ENCODE data around the gene TEF.
A peak's percentile ranks its signal among the peaks of the same experiment; 100 is the strongest.
"Not testable (repeated sequence)": the region's sequence is repeated elsewhere in the genome, so short reads cannot be mapped to it uniquely, and the experiment has no call there.

TEF gene

GRCh38 chr22:41406410-41406809 is 24.7 kb downstream of the TEF start:
- Mint-ChIP-seq H3K4me1 (peaks cover 27% of the 10 kb centered on the region), H3K4me3 (no peak overlapping the region), H3K36me3 (no peaks in the 10 kb centered on the region), H3K27me3 (no peaks in the 10 kb centered on the region), H3K9me3 (no peaks in the 10 kb centered on the region), H3K27ac (no peak overlapping the region)
- no peak for DNase-seq (ENCODE audit: low spot score in 2 of 2)
- ATAC-seq (ENCODE audit: low read depth), result no peak

DNA sequence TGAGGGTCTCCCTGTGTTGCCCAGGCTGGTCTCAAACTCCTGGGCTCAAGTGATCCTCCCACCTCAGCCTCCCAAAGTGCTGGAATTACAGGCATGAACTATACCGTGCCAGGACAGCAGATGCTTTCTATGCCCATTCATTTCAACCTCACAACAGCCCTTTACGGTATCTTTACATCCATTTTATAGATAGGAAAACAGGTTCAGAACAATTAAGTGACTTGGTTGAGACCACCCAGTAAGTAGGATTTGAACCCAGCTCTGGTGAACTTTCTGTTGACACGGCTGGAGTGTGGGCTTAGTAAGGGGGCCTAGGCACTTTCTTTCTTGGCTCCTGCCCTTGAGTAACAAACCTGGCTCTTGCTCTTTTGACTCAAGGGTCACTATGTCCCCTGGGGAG is 25.7 kb downstream of the TEF start:
- Mint-ChIP-seq H3K9me3 (no peaks in the 10 kb centered on the region), H3K4me3 (peak overlapping the region; percentile 8), H3K4me1 (peaks cover 35% of the 10 kb centered on the region), H3K36me3 (no peaks in the 10 kb centered on the region), H3K27ac (peak overlapping the region; percentile 50), H3K27me3 (no peaks in the 10 kb centered on the region)
- DNase-seq (ENCODE audit: low spot score in 2 of 2) (no peak), ATAC-seq (ENCODE audit: low read depth) (no peak)

- Mint-ChIP-seq H3K36me3 (no peaks in the 10 kb centered on the region), H3K27ac (peak overlapping the region; percentile 50)
Measured at GRCh38 chr22:41408665-41409064, 26.9 kb downstream of the TEF start.

GRCh38 chr22:41410311-41410751 is 28.6 kb downstream of the TEF start:
- DNase-seq (ENCODE audit: low spot score in 2 of 2) (no peak), ATAC-seq (ENCODE audit: low read depth) (no peak)
- no peaks in the 10 kb centered on the region for H3K36me3 Mint-ChIP-seq
- H3K27ac Mint-ChIP-seq, result peak overlapping the region; percentile 45
- no peaks in the 10 kb centered on the region for H3K27me3 Mint-ChIP-seq
- no peaks in the 10 kb centered on the region for H3K9me3 Mint-ChIP-seq
- H3K4me3 Mint-ChIP-seq, result no peak overlapping the region
- peaks cover 38% of the 10 kb centered on the region for H3K4me1 Mint-ChIP-seq

More at GRCh38 chr22:41408665-41409064, 26.9 kb downstream of the TEF start:
- peaks cover 36% of the 10 kb centered on the region for H3K4me1 Mint-ChIP-seq
- DNase-seq (ENCODE audit: low spot score in 2 of 2) (no peak), ATAC-seq (ENCODE audit: low read depth) (no peak)
- H3K27me3 Mint-ChIP-seq, result no peaks in the 10 kb centered on the region
- H3K9me3 Mint-ChIP-seq, result no peaks in the 10 kb centered on the region
- H3K4me3 Mint-ChIP-seq, result no peak overlapping the region

DNA sequence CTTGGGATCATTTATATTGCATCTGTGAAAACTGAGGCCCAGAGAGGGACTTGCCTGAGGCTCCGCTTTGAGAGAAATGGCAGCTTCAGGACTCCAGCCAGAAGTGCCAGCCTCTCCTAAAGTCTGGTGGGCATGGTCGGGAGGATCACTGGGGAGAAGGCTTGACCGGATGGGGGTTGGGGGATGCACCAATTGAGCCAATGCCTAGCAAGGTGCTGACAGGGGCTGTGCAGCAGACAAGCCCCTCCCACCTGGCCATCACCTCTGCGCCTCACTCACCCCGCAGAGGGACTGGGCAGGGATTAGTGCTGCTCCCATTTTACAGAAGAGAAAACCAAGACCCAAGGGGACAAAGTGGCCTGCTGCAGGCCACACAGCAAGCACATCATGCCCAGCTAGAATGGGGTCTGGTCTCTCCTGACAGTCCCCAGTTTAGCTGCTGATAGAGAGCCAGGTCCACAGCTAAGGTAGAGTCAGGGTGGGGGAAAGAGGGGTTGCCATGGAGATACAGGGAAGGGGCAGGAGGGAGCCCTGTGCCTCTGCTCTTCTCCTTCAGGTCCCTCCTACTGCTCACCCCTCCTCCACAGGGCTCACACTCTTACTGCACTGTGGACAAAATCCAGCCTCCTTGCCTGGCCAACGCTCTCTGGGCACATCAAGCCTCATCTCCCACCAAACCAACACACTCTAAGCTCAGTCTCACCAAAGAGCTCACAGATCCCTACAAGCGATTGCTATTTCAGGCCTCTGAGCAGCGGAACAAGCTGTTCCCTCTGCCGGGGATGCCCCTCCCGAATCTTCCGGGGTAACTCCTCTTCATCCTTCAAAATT is 29.5 kb downstream of the TEF start:
- peak overlapping the region; percentile 52 for H3K4me3 Mint-ChIP-seq
- H3K9me3 Mint-ChIP-seq, result no peaks in the 10 kb centered on the region
- no peaks in the 10 kb centered on the region for H3K36me3 Mint-ChIP-seq
- no peak for DNase-seq (ENCODE audit: low spot score in 2 of 2)
- H3K27ac Mint-ChIP-seq, result peak overlapping the region; percentile 96
- no peak for ATAC-seq (ENCODE audit: low read depth)
- H3K4me1 Mint-ChIP-seq, result peaks cover 38% of the 10 kb centered on the region
- no peaks in the 10 kb centered on the region for H3K27me3 Mint-ChIP-seq

DNA sequence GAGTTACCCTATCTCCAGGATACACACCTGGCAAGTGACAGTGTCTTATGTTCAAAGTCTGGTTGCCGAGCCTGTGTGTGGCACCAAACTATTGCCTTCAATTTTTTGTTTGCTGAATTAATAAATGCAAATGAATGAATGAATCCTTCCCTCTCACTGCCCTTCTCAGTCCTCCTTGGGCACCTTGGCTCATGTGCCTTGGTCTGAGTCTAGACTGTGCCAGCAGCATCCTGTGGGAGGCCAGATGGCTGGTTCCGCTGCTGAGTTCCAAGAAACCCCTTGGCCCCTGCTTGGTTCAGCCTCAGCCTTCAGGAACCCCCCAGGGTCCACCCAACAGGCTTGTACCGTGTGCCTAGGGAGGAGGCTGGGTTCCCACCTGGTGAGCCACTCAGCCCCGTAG is 33.8 kb downstream of the TEF start:
- H3K27ac Mint-ChIP-seq, result peak overlapping the region; percentile 96
- no peak for ATAC-seq (ENCODE audit: low read depth)
- DNase-seq (ENCODE audit: low spot score in 2 of 2), result no peak
- H3K4me3 Mint-ChIP-seq, result peak overlapping the region; percentile 90
- H3K36me3 Mint-ChIP-seq, result peaks cover 2% of the 10 kb centered on the region
- H3K9me3 Mint-ChIP-seq, result no peaks in the 10 kb centered on the region
- no peaks in the 10 kb centered on the region for H3K27me3 Mint-ChIP-seq
- peaks cover 29% of the 10 kb centered on the region for H3K4me1 Mint-ChIP-seq

GRCh38 chr22:41417622-41418390 is 36.1 kb downstream of the TEF start:
- no peak overlapping the region for H3K4me3 Mint-ChIP-seq
- peak overlapping the region; percentile 60 for H3K27ac Mint-ChIP-seq
- H3K36me3 Mint-ChIP-seq, result peaks cover 2% of the 10 kb centered on the region
- ATAC-seq (ENCODE audit: low read depth) (no peak), DNase-seq (ENCODE audit: low spot score in 2 of 2) (no peak)
- peaks cover 16% of the 10 kb centered on the region for H3K4me1 Mint-ChIP-seq
- H3K9me3 Mint-ChIP-seq, result no peaks in the 10 kb centered on the region
- no peaks in the 10 kb centered on the region for H3K27me3 Mint-ChIP-seq

GRCh38 chr22:41418717-41419116 is 37.0 kb downstream of the TEF start:
- no peaks in the 10 kb centered on the region for H3K9me3 Mint-ChIP-seq
- peak overlapping the region; percentile 60 for H3K27ac Mint-ChIP-seq
- ATAC-seq (ENCODE audit: low read depth) (no peak), DNase-seq (ENCODE audit: low spot score in 2 of 2) (no peak)
- no peaks in the 10 kb centered on the region for H3K27me3 Mint-ChIP-seq
- peaks cover 2% of the 10 kb centered on the region for H3K36me3 Mint-ChIP-seq
- no peak overlapping the region for H3K4me3 Mint-ChIP-seq
- peaks cover 16% of the 10 kb centered on the region for H3K4me1 Mint-ChIP-seq

DNA sequence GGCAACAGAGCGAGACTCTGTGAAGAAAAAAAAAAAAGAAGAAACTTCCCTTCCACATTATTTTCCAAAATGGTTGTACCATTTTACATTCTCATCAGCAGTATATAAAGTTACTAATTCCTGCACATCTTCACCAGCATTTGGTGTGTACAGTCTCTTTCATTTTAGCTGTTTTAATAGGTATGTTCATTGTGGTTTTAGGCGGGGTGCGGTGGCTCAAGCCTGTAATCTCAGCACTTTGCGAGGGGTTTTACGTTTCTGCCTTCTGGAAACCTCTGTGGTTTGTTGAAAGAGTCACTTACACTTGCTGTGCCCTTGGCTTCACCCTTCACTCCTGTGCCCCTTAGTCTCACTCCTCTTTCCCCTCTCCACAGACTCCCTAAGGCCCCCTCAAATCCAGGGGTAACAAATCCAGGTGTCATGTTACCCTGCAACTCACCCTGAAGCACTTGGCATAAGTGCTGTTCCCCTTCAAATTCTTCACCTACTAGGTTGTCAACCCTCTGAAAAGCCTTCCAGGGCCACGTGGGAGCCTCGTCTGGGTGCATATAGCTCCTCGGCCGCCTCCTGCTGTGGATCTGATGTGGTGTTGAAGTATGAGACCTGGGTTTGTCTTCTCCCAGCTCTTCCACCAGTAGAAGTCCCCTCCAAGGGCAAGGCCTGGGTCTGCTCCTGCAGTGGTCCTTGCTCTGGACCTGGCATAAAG is 44.1 kb downstream of the TEF start:
- Mint-ChIP-seq H3K27ac (peak overlapping the region; percentile 77), H3K27me3 (no peaks in the 10 kb centered on the region), H3K9me3 (no peaks in the 10 kb centered on the region), H3K4me1 (peaks cover 17% of the 10 kb centered on the region), H3K36me3 (peaks cover 11% of the 10 kb centered on the region), H3K4me3 (peak overlapping the region; percentile 59)
- ATAC-seq (ENCODE audit: low read depth), result peak; percentile 49
- DNase-seq (ENCODE audit: low spot score in 2 of 2), result no peak

- Mint-ChIP-seq H3K36me3 (peaks cover 19% of the 10 kb centered on the region), H3K9me3 (no peaks in the 10 kb centered on the region), H3K27ac (no peak overlapping the region), H3K4me3 (no peak overlapping the region), H3K27me3 (no peaks in the 10 kb centered on the region), H3K4me1 (peaks cover 22% of the 10 kb centered on the region)
- DNase-seq (ENCODE audit: low spot score in 2 of 2) (no peak), ATAC-seq (ENCODE audit: low read depth) (no peak)
Measured at GRCh38 chr22:41429232-41429950, 47.6 kb downstream of the TEF start.

DNA sequence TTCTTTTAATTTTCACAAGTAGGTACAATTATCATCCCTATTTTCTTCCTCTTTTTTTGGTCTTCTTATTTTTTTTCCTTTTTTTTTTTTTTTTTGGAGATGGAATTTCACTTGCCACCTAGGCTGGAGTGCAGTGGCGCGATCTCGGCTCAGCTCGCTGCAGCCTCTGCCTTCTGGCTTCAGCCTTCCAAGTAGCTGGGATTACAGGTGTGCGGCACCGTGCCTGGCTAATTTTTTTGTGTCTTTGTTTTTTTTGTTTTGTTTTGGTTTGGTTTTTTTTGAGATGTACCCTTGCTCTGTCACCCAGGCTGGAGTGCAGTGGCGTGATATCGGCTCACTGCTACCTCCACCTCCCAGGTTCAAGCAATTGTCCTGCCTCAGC is 48.2 kb downstream of the TEF start:
- no peak for ATAC-seq (ENCODE audit: low read depth)
- H3K4me1 Mint-ChIP-seq, result peaks cover 24% of the 10 kb centered on the region
- no peaks in the 10 kb centered on the region for H3K27me3 Mint-ChIP-seq
- no peak overlapping the region for H3K4me3 Mint-ChIP-seq
- no peak overlapping the region for H3K27ac Mint-ChIP-seq
- no peaks in the 10 kb centered on the region for H3K9me3 Mint-ChIP-seq
- no peak for DNase-seq (ENCODE audit: low spot score in 2 of 2)
- peaks cover 19% of the 10 kb centered on the region for H3K36me3 Mint-ChIP-seq

DNA sequence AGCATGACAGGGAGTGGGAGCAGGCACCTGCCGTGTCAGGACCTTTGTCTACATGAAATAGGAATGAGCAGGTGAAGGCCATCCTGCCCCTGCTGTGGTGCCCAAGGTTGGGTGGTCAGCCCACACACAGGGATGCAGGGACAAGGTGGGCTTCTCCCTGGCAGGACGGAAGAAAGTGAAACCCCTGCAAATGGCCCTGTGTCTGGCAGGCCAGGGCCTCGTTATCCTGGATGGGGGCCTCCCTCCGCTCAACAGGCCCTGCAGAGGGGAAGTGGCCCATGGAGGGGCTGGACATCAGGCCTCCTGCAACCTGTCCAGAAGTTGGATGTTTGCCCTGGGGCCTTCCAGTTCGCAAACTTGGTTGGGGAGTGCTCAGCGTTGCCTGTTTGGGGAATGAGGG is 49.9 kb downstream of the TEF start:
- Mint-ChIP-seq H3K36me3 (peaks cover 22% of the 10 kb centered on the region), H3K27ac (peak overlapping the region; percentile 76), H3K4me1 (peaks cover 16% of the 10 kb centered on the region), H3K4me3 (no peak overlapping the region), H3K27me3 (no peaks in the 10 kb centered on the region), H3K9me3 (no peaks in the 10 kb centered on the region)
- DNase-seq (ENCODE audit: low spot score in 2 of 2), result no peak
- ATAC-seq (ENCODE audit: low read depth), result no peak

DNA sequence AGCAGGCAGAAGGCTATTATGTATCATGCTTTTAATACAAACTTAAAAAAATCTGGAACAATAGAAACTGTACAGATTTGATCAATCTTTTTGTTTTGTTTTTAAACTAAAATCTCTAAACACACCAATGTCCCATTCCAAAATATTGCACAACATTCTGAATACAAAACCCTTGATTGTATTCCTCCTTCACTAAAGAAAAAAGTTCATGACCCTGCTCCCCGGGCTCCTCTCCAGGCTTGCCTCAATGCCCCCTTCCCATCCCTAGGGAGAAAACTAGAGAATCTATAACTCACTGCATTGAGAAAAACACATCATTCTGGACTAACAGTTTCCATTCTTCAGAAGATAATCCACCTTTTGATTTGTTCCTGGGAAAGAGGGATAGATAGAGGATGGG is 51.7 kb downstream of the TEF start:
- not testable (repeated sequence) for ATAC-seq (ENCODE audit: low read depth); H3K9me3 Mint-ChIP-seq; H3K27ac Mint-ChIP-seq; H3K4me3 Mint-ChIP-seq; H3K27me3 Mint-ChIP-seq; DNase-seq (ENCODE audit: low spot score in 2 of 2)
- H3K36me3 Mint-ChIP-seq, result peaks cover 21% of the 10 kb centered on the region
- peaks cover 13% of the 10 kb centered on the region for H3K4me1 Mint-ChIP-seq

All from memory B cell (primary cell).